DMS114 treated with DMSO at 0.1 percent for 48 hours (cell line): ENCODE results near the gene RECQL.
"Not testable (repeated sequence)": the region's sequence is repeated elsewhere in the genome, so short reads cannot be mapped to it uniquely, and the experiment has no call there.

Experiments
- DNase-seq: peaks from one replicate; lab custom pipeline; 2025; ENCODE audit not compliant: unreplicated experiment; lab: John Stamatoyannopoulos, UW

Gene RECQL

DNA sequence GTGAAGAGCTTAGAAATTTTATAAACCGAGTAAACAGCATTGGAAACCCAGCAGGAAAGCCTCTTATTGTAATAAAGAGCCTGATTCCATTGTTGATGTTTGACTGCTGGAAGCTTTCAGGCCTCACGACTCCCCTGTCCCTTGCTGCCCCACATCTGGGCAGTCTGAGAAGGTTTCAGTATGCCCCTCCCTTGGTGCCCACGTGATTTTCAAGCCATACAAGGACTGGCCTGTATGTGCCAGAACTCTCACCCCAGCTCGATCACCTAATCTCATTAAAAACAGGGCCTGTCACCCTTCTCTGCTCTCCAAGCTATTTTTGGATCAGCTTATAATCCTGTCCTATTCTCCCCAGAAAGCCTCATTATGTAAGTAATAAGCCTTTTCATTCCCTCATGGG lies 71.4 kb downstream of the RECQL start:
- DNase-seq, result no peak

DNA sequence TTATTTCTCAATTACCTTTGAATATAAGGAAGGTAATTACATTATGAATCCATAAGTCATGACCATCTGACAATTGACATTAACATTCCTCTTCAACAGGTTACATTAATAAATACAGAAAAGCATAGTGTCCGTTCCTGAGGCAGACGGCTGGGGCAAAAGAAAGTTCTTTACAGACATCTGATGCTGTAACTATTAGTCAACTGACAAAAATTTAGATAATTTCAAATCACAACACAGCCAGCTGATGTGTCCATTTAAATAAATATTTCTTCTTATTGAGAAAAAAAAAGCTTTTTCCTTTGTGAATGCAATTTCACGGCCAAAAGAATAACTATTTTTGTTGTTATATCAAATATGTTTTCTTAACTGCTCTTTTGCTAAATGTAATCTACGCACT lies 73.2 kb downstream of the RECQL start:
- DNase-seq, result no peak

DNA sequence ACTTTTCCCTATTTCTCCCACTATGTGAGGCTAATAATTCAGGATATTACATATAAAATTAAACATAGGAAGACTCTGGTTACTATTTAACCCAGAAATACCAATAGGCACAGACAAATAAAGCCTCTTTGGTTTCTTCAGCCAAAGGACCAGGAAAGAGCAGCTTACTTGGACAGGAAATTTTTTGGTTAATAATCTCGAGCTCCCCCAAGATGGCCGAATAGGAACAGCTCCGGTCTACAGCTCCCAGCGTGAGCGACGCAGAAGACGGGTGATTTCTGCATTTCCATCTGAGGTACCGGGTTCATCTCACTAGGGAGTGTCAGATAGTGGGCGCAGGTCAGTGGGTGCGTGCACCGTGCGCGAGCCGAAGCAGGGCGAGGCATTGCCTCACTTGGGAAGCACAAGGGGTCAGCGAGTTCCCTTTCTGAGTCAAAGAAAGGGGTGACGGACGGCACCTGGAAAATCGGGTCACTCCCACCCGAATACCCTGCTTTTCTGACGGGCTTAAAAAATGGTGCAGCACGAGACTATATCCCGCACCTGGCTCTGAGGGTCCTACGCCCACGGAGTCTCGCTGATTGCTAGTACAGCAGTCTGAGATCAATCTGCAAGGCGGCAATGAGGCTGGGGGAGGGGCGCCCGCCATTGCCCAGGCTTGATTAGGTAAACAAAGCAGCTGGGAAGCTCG lies 82.3 kb downstream of the RECQL start:
- DNase-seq, result not testable (repeated sequence)
